ENCODE data around the gene GTPBP6.
A peak's percentile ranks its signal among the peaks of the same experiment; 100 is the strongest.

Gene GTPBP6, protein sequence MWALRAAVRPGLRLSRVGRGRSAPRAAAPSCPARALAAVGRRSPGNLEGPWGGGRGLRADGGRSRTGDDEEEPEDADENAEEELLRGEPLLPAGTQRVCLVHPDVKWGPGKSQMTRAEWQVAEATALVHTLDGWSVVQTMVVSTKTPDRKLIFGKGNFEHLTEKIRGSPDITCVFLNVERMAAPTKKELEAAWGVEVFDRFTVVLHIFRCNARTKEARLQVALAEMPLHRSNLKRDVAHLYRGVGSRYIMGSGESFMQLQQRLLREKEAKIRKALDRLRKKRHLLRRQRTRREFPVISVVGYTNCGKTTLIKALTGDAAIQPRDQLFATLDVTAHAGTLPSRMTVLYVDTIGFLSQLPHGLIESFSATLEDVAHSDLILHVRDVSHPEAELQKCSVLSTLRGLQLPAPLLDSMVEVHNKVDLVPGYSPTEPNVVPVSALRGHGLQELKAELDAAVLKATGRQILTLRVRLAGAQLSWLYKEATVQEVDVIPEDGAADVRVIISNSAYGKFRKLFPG

DNA sequence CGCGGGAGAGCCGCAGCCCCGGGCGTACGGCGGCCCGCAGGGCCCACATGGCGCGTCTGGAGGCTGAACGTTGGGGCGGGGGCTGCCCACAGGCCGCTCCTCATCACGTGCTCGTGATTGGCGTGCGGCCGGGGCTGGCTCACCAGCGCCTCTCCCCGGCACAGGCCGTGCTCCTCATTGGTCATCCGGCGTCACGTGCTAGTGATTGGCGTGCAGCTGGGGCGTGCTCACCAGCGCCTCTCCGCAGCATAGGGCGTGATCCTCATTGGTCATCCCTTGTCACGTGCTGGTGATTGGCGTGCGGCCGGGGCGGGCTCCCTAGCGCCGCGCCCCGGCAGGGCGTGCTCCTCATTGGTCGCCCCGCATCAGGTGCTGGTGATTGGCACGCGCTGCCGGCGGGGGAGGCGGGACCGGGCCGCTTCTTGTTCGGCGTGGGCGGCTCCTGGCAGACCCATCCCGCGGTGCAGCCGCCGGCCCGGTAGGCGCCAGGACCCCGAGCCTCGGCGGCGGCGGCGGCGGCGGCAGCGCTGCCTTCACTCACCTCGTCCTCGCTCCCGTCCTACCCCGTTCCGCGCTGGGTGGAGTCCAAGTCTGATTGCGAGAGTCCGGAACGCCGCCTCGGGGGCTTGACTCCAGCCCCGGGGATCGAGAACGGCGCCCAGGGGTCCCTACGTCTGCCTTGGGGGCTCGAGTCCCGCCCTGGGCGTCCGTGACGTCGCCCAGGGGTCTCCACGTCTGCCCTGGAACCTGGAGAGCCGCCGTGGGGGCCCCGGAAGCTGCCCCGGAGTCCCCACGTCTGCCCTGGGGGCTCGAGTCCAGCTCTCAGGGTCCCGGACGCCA is at the start of gene GTPBP6:
Gene GTPBP6, minus strand, starts transcription at position 58 of the 840 bp plus-strand sequence. Its CDS starts 9 bp downstream, at position 49.
- DNase-seq: peak; percentile 96 to 97

DNA sequence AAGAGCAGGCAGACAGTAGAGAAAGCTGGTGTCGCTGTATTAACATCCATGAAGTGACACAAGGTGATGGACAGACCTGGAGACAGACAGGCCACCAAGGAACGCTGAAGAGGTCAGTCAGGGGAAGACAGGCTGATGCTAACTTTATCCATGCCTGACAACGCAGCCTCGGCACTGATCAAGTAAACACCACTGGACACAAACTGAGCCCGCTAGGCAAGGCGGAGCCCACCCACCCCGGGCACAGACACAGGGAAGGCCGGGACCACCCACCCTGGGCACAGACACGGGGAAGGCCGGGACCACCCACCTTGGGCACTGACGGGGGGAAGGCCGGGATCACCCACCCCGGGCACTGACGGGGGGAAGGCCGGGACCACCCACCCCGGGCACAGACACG is 49.3 kb upstream of the GTPBP6 start:
- DNase-seq: no peak

DNA sequence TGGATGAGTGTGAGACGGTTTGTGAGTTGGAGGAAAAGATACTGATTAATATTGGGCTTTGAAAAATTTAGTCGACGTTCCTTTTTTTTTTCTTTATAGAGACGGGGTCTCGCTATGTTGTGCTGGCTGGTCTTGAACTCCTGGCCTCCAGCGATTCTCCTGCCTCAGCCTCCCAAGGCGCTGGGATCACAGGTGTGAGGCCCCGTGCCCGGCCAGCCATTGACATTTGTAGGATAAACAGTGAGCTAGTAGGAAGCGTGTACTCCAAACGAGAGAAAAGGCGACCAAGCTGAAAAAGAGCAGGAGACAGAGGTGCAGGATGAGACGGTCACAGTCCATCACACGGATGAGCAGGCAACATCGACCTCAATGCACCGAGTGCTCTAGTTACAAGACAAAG is 48.8 kb upstream of the GTPBP6 start:
- no peak for DNase-seq

DNA sequence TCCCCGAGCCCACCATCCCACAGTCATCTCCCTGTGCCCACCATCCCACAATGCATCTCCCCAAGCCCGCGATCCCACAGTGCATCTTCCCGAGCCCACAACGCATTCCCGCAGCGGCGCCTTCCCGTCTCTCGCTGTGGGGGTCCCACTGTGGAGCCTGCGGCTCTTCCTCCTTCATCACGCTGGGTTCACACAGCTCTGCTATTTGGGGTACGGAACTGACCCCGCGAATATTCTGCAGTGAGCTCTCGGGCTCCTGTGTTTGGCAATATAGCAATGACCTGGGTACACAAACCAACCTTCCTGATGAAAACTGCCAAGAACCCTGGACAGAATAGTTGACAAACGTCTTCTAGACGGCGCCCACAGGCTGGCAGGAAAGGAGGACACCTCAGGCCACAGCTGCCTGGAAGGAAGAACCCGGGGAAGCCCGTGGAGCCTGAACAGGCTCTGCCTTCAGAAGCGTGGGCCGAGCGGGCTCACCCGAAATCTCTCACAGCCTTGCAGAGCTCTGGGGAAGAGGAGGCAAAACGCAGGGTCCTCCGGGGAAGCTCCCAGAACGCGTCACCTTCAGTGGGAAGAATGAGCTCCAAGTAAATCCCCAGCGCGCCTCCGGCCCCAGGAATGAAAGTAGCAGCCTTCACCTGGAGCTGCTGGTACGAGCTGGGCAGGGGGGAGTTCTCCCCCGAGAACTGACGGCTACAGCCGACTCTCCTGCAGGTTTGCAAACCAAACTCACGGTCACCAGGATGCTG is 45.2 kb upstream of the GTPBP6 start:
- DNase-seq: no peak

DNA sequence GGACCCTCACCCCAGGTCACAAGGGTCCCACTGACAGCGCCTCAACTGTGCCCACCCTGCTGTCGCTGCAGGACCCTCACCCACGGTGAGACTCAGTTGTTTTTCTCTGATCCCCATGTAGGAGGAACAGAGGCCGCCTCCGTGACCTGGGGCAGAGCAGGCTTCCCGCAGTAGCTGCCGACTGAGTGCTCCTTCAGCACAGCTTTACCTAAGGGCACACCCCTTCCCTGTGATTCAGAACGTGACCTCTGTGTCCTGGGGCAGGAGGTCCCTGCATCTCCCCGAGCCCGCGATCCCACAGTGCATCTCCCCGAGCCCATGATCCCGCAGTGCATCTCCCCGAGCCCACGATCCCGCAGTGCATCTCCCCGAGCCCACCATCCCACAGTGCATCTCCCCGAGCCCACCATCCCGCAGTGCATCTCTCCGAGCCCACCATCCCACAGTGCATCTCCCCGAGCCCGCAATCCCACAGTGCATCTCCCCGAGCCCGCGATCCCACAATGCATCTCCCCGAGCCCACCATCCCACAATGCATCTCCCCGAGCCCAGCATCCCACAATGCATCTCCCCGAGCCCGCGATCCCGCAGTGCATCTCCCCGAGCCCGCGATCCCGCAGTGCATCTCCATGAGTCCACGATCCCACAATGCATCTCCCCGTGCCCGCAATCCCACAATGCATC is 44.5 kb upstream of the GTPBP6 start:
- no peak for DNase-seq

DNA sequence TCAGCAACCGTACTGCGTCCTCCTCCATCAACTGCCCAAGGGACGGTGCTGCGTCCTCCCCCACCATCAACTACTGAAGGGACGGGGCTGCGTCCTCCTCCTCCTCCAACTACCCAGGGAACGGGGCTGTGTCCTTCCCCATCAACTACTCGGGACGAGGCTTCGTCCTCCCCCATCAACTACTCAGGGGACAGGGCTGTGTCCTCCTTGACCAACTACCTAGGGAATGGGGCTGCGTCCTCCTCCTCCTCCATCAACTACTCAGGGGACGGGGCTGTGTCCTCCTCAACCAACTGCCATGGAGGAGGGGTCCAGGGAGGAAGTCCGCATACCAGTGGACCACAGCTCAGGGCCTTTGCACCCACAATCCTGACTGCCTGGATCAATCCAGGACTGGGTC is 43.8 kb upstream of the GTPBP6 start:
- no peak for DNase-seq

DNA sequence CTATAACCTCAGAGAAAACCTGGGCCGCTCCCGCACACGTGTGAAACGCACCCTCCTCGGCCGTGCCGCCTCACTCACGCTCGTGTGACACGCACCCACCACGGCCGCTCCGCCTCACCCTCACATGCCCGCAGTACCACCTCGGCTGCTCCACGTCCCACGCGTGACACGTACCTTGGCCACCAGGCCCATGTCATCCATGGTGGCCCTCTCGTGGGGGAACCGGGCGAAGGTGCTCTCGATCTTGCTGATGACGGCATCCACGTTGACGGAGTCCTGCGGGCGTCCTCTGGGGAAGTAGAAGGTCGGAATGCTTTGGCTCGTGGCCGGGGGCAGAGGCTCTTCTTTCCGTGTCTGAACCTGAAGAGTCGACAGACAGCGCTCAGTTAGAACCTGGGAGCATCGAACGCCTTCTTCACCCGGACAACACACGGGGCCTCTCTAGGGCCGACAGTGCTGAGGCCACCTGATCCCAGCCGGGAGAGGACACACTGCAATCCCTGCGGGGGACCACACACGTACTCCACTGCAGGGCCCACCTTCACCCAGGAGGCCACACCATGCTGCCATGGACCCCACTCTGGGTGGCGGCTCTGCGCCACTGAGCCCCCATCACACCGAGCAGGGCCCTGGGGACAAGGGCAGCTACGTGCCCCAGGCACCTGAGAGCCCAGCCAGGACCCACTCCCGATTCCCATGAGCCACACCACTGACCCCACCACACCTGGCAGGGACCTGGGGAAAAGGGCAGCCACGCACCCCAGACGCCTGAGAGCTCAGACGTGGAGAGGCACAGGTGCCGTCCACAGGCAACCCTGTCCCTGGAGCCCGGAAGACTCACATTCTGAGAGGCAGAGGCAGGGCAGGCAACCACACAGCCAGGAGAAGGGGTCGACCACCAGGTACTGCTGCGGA is 42.9 kb upstream of the GTPBP6 start:
- no peak for DNase-seq

DNA sequence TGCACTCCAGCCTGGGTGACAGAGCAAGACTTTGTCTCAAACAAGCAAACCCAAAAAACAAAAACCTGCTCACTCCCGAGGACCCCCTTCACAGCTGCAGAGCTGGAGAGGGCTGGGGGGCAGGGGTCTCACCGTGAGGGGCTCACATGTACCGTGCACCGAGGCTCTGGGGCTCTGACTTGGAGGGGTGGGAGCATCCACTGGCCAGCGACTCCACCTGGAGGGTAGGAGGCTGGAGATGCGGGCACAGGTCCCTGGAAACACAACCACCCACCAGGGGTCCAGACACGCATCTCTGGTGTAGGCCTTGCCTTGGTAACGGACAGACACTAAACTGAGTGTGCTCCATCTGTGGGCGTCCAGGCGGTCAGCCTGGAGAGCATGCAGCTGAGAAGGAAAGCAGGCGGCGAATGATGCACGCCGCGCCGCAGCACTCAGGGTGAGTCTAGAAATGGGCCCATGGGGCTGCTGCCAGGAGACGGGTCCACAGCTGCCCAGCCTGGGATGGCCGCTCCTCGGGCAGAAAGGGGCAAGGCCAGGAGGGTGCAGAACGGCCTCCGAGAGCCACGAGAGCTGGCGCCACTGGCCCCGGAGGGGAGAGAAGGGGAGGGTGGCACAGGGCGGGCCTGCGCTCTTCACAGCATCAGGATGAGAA is 42.0 kb upstream of the GTPBP6 start:
- DNase-seq: no peak

DNA sequence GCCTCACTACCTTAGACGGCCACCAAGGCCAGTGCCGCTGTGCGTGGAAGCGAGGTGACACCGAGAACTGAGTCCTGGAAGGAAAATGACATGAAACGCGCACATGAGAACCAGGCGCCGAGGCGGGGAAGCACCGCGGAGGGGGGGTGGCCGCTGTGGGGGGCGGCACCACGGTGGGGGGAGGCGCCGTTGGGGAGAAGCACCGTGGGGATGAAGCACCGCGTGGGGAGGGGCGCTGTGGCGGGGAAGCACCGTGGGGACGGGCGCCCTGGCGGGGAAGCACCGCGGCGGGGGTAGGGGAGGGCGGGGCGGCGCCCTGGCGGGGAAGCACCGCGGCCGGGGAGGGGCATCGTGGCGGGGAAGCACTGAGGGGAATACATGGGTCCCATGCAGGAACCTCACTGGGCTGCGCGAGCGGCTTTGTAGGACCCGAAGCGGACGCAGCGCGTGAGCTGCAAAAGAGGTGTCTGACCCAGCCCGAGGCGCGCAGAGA is 40.1 kb upstream of the GTPBP6 start:
- DNase-seq: no peak

DNA sequence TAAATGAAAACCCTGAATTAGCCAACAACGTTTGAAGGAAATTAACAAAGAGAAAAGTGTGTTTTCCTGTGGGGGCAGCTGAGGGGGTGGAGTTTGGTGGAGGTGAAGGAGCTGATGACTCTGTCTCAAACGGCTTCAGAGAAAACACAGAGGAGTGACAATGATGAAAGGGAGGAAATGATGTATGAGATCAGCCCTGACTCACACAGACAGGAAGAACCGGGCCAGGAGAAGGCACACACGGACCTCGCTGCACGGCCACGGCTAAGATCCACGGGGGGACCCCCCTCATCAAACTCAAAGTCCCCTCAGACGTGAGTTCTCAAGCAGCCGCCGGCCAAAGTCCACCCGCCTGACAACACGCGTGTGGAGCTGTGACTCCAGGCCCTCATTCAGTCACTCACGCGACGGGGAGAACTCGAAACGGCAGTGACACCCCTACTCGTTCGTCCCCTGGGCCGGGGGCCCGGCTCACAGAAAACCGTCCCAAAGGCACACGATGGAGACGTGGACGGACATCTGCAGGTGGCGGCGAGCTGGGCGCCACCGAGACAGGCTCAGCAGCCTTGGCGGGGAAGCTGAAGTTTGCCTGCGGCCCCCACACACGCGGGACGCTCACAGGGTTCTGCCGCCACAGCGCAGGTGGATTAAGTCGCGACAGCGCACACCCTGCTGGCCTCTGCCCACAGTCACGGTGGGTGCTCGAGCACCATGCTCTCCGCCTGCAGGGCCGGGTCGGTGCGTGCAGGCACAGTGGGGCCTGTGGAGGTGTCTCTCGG is 39.3 kb upstream of the GTPBP6 start:
- DNase-seq: peak; percentile 31 to 40

DNA sequence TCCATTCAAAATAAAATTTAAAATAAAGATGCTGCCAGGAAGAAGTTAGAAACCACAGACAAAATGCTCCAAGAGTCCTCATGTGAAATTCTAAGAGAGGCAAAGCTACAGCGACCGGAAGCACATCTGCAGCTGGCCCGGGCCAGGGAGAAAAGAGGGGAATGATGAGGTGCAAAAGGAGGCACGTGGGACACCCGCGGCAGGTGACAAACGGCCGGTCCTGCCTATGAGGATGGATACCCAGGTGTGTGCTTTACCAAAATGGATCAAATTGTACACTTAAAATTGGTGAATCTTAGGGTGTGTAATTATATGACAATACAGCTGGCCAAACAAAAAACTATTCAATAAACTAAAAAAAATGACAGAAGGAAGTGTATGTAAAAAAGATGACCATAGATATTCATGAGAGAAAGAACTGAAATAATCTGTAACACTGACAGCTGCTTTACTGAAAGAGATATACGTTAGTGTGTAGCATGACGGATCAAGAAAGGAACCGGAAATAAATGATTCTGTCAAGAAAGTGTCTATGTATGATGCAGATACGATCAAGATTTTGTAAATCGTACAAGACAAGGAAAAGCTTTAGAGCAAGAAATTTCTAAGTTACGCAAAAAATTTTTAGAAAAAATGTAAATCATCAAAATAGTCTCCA is 38.6 kb upstream of the GTPBP6 start:
- no peak for DNase-seq

DNA sequence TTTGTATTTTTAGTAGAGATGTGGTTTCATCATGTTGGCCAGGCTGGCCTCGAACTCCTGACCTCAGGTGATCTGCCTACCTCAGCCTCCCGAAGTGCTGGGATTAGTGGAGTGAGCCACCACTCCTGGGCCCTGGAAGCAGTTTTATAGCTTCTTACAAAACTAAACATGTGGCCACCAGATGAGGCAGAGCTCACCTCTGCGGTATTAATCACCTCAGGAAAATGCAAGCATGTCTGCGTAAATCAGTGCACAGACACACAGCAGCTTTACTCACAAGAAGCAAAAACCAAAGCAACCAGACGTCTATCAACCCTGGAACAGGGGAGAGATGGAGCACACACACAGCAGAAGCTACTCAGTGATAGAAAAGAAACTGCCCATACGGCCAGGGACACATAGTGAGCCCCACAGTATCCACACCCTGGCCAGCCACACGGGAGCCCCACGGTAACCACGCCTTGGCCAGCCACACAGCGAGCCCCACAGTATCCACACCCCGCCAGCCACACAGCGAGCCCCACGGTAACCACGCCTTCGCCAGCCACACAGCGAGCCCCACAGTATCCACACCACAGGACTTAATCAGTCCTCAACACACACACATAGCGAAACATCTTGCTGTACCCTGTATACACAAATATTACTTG is 37.9 kb upstream of the GTPBP6 start:
- DNase-seq: no peak

DNA sequence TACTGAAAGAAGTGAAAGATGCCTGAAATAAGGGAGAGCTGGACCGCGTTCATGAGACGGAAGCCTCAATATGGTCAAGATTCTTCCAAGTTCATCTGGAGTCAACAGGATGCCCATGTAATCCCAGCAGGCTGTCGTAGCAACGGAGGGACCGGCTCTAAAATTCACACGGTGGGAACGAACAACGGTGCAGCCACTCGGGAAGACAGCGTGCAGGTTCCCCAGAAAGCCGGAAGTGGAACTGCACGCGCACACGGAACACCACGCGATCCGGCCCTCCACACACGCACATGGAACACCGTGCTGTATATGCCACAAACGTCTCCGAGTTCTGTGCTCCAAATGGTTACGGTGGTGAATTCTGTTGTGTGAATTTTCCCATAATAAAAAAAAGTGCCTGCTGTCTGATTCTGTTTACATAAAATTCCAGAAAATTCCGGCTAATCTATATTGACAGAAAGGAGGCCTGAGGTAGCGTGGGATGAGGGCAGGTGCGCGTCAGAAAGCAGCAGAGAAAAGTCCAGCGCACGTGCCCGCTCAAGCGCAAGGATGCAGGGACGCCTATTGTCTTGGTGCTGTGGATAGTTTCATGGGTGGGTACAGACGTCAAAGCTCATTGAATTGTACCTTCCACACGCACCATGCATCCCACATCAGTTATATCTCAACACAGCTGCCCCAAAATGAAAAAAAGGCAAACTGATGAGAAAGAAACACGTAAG is 36.9 kb upstream of the GTPBP6 start:
- no peak for DNase-seq

DNA sequence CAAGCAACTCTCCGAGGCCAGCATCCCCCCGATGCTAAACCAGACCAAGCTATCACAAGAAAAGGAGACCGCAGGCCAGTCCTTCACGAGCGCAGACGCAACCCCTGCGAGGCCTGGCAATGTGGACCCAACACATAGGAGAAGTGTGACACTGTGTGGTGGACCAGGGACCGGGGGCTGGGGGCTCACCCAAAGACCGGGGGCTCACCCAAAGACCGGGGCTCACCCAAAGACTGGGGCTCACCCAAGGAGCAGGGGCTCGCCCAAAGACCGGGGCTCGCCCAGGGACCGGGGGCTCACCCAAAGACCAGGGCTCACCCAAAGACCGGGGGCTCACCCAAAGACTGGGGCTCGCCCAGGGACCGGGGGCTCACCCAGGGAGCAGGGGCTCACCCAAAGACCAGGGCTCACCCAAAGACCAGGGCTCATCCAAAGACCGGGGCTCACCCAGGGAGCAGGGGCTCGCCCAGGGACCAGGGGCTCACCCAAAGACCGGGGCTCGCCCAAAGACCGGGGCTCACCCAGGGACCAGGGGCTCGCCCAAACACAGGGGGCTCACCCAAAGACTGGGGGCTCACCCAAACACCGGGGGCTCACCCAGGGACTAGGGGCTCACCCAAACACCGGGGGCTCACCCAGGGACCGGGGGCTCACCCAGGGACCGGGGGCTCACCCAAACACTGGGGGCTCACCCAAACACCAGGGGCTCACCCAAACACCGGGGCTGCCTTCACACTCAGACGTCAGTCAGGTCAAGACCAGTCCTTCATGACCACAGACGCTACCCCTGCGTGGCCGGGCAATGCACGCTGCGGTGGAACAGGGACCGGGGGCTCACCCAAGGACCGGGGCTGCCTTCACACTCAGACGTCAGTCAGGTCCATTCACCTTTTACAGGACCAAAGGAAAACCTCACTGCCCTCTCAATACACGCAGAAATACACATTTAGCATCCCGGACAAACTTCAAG is 35.3 kb upstream of the GTPBP6 start:
- DNase-seq: no peak

DNA sequence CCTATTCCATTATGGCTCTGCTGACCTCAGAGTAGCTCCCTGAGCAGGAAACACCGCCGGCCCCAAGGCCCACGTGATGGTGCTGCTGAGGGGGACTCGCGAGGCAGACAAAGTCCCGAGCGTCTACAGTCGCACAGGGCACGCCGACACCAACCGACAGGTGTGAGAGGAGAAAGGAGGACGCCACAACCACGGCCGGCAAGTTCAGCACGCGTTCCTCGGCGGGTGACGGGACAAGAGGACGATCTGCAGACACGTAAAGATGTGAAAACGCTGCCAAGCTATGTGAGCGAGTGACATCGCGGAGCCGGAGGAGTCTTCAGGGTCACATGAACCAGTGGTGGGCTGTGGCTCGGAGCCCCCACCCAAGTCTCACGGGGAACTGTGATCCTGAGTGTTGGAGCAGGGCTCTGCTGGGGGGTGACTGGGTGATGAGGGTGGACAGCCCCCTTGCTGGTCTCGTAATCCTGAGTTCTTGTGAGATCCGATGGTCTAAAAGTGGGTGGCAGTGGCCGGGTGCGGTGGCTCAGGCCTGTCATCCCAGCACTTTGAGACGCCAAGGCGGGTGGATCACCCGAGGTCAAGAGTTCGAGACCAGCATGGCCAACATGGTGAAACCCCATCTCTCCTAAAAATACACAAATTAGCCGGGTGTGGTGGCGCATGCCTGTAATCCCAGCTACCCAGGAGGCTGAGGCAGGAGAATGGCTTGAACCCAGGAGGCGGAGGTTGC is 34.2 kb upstream of the GTPBP6 start:
- DNase-seq: no peak

DNA sequence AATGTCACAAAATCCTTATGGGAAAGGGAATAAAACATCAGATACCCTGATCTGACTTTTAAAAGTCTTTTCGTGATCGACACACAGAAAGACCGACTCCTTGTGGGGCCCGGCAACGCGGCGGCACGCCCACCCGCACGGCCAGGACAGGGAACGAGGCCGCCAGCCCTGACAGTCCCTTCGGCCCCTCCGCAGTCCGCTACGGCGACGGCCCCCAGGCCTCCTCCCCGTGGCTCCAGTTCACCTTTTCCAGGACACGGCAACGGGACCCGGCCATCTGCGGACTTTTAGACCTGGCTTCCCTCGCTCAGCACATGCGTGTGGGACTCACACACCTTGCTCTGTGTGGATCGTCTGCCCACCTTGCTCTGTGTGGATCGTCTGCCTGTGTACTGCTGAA is 33.6 kb upstream of the GTPBP6 start:
- DNase-seq: no peak

Data from activated CD4-positive, alpha-beta T cell treated with anti-CD3 and anti-CD28 coated beads, Interleukin-2, amount 50 U/mL, for 48 hours (primary cell).